Stimulated activated CD4-positive, alpha-beta T cell treated with anti-CD3 and anti-CD28 coated beads, TNF-alpha, amount 100 ng/mL, for 48 hours (primary cell): Measurements from ENCODE around the gene NAGS.
"Not testable (repeated sequence)": the region's sequence is repeated elsewhere in the genome, so short reads cannot be mapped to it uniquely, and the experiment has no call there.

Experiments used
- DNase-seq, 3 donors: peaks; one replicate each; pipeline ENCODE4 v3.0.0-alpha.2; 2020; ENCODE audit warnings: low read depth in 3 of 3

The NAGS gene

GRCh38 chr17:44039829-44040635 is 35.6 kb downstream of the NAGS start:
- no peak for DNase-seq

GRCh38 chr17:44043272-44043696 is 38.9 kb downstream of the NAGS start:
- no peak for DNase-seq

GRCh38 chr17:44044071-44044470 is 39.6 kb downstream of the NAGS start:
- no peak for DNase-seq

GRCh38 chr17:44045486-44045885 is 41.1 kb downstream of the NAGS start:
- no peak for DNase-seq

- DNase-seq: not testable (repeated sequence)
These were observed 42.5 kb downstream of the NAGS start for GRCh38 chr17:44046893-44047292.

GRCh38 chr17:44049294-44050060 is 45.1 kb downstream of the NAGS start:
- no peak for DNase-seq

- DNase-seq: no peak
These were observed 48.9 kb downstream of the NAGS start for GRCh38 chr17:44053125-44053872.
